GM23338 (cell line): ENCODE results near the gene KBTBD12. TPM values are rescaled to one million over a fixed set of nuclear protein-coding genes. Genes with fewer than 3 reads are reported as not detected.

Source experiments
- ATAC-seq: fragments of 200-7000 bp; cut with Tn5 transposase; 3 replicates; pipeline ENCODE4 v1.9.1; 2020
- DNase-seq: peaks from one replicate; pipeline ENCODE4 v3.0.0-alpha.2; 2015; ENCODE audit warnings: low spot score
- H2AFZ ChIP-seq: fragments of 200-600 bp; sonication (generic); 2 replicates; pipeline ENCODE4 v1.8.0; 2016; ENCODE audit warnings: antibody characterized with exemption, mild to moderate bottlenecking, moderate library complexity
- H3F3A ChIP-seq: fragments of 200-600 bp; sonication (generic); replicated peaks from 2 replicates; pipeline ENCODE4 v1.8.0; 2017; ENCODE audit warnings: antibody characterized with exemption, mixed run types, low read depth
- H3K27ac ChIP-seq: fragments of 200-600 bp; sonication (generic); 2 replicates; pipeline ENCODE4 v1.6.1; 2016; ENCODE audit warnings: low read depth
- H3K27me3 ChIP-seq: fragments of 200-600 bp; sonication (generic); 2 replicates; pipeline ENCODE4 v1.8.0; 2016; ENCODE audit warnings: mild to moderate bottlenecking, mixed run types, moderate library complexity; ENCODE audit not compliant: insufficient read depth
- H3K36me3 ChIP-seq: fragments of 200-600 bp; sonication (generic); 2 replicates; pipeline ENCODE4 v1.8.0; 2016; ENCODE audit warnings: mild to moderate bottlenecking; ENCODE audit not compliant: insufficient read depth
- H3K4me1 ChIP-seq: fragments of 200-600 bp; sonication (generic); 2 replicates; pipeline ENCODE4 v1.8.0; 2016; ENCODE audit warnings: mild to moderate bottlenecking, moderate library complexity; ENCODE audit not compliant: insufficient read depth
- H3K4me2 ChIP-seq: fragments of 200-600 bp; sonication (generic); 2 replicates; pipeline ENCODE4 v1.7.1; 2017; ENCODE audit warnings: mixed run types
- H3K4me3 ChIP-seq: fragments of 200-600 bp; sonication (generic); 2 replicates; pipeline ENCODE4 v1.6.1; 2016; ENCODE audit warnings: mixed run types
- H3K79me2 ChIP-seq: fragments of 200-600 bp; sonication (generic); replicated peaks from 2 replicates; pipeline ENCODE4 v1.8.0; 2017; ENCODE audit warnings: mild to moderate bottlenecking; ENCODE audit not compliant: insufficient read depth
- H3K9me2 ChIP-seq: fragments of 200-600 bp; sonication (generic); 2 replicates; pipeline ENCODE4 v1.8.0; 2017; ENCODE audit not compliant: insufficient read depth
- H4K20me1 ChIP-seq: fragments of 200-600 bp; sonication (generic); replicated peaks from 2 replicates; pipeline ENCODE4 v1.8.0; 2017; ENCODE audit warnings: mild to moderate bottlenecking; ENCODE audit not compliant: insufficient read depth
- H3K27ac Mint-ChIP-seq: 2 replicates; pipeline ENCODE4 v1.8.0; 2020; ENCODE audit warnings: inconsistent platforms, mild to moderate bottlenecking, moderate library complexity, mixed read lengths
- H3K27me3 Mint-ChIP-seq: 3 replicates; pipeline ENCODE4 v1.8.0; 2022; ENCODE audit warnings: low read depth, mild to moderate bottlenecking, moderate library complexity, mixed read lengths, inconsistent platforms; ENCODE audit not compliant: insufficient read depth, poor library complexity
- H3K36me3 Mint-ChIP-seq: 3 replicates; pipeline ENCODE4 v1.8.0; 2021; ENCODE audit warnings: low read depth, mild to moderate bottlenecking, inconsistent platforms, moderate library complexity, mixed read lengths
- H3K4me1 Mint-ChIP-seq: 3 replicates; pipeline ENCODE4 v1.8.0; 2020; ENCODE audit warnings: mild to moderate bottlenecking, inconsistent platforms, mixed read lengths
- H3K4me3 Mint-ChIP-seq: 3 replicates; pipeline ENCODE4 v1.8.0; 2021; ENCODE audit warnings: moderate library complexity, mild to moderate bottlenecking, inconsistent platforms, mixed read lengths
- H3K9me3 Mint-ChIP-seq: 3 replicates; pipeline ENCODE4 v1.8.0; 2020; ENCODE audit warnings: moderate library complexity, mild to moderate bottlenecking, inconsistent platforms, mixed read lengths
- CREB1 ChIP-seq: fragments of 250-450 bp; sonication (Bioruptor Pico); IDR thresholded peaks from 2 replicates; pipeline ENCODE4 v1.5.0; 2020; ENCODE audit warnings: low read depth, mild to moderate bottlenecking, moderate library complexity
- ETS1 ChIP-seq: IDR thresholded peaks from 2 replicates; pipeline ENCODE4 v1.6.1; 2016; ENCODE audit warnings: antibody characterized with exemption
- EZH2 ChIP-seq: fragments of 200-600 bp; sonication (generic); IDR thresholded peaks from one replicate; pipeline ENCODE4 v1.8.0; 2017; ENCODE audit warnings: antibody characterized with exemption, mild to moderate bottlenecking, low read depth; ENCODE audit not compliant: unreplicated experiment
- EZH2phosphoT487 ChIP-seq: fragments of 200-600 bp; sonication (generic); IDR thresholded peaks from one replicate; pipeline ENCODE4 v1.8.1; 2018; ENCODE audit warnings: antibody characterized with exemption; ENCODE audit not compliant: unreplicated experiment
- POLR2AphosphoS5 ChIP-seq: IDR thresholded peaks from 2 replicates; pipeline ENCODE4 v1.6.1; 2016; ENCODE audit warnings: antibody characterized with exemption, low read depth
- ZNF114 ChIP-seq: fragments of 250-450 bp; sonication (Bioruptor Pico); IDR thresholded peaks from 2 replicates; pipeline ENCODE4 v1.5.0; 2020; ENCODE audit warnings: mild to moderate bottlenecking, moderate library complexity
- ZNF331 ChIP-seq: fragments of 250-450 bp; sonication (Bioruptor Pico); IDR thresholded peaks from 2 replicates; pipeline ENCODE4 v1.5.0; 2020; ENCODE audit warnings: low read depth, mild to moderate bottlenecking, moderate library complexity
- ZNF462 ChIP-seq: fragments of 250-450 bp; sonication (Bioruptor Pico); IDR thresholded peaks from 2 replicates; pipeline ENCODE4 v1.5.0; 2020; ENCODE audit warnings: mild to moderate bottlenecking, moderate library complexity
- polyA plus RNA-seq: library from polyadenylated mRNA; unstranded; fragments of >200 nt; fragmentation: Nextera tagmentation; extraction: Ambion mirVana; gene quantifications from 2 replicates; pipeline ENCODE4 v1.2.1, GENCODE V29; 2016
- total RNA-seq: library from RNA; depleted of rRNA; stranded (reverse); fragments of >200 nt; shearing (Covaris generic); gene quantifications from 2 replicates; pipeline ENCODE4 v1.2.3, GENCODE V29; 2014

Gene KBTBD12
- total and polyA plus RNA-seq, 2 experiments from 2014 or later: 0.53 to 0.69 TPM

GRCh38 chr3:127900536-127900935 is 14.5 kb upstream of the KBTBD12 start (continued):
- TF ChIP-seq EZH2: no peak

GRCh38 chr3:127902486-127902885 is 12.5 kb upstream of the KBTBD12 start:
- Histone ChIP-seq H3K9me2 (no peaks in the 10 kb centered on the region), H3K79me2 (no peaks in the 10 kb centered on the region), H3K4me1 (no peaks in the 10 kb centered on the region), H3F3A (no peaks in the 10 kb centered on the region), H3K27ac (no peak overlapping the region), H3K27me3 (no peaks in the 10 kb centered on the region), H2AFZ (no peak overlapping the region), H3K36me3 (no peaks in the 10 kb centered on the region), H3K4me3 (no peak overlapping the region), H3K4me2 (no peak overlapping the region), H4K20me1 (no peaks in the 10 kb centered on the region)
- H3K36me3 Mint-ChIP-seq: no peaks in the 10 kb centered on the region
- H3K27me3 Mint-ChIP-seq: peaks cover 3% of the 10 kb centered on the region
- H3K4me1 Mint-ChIP-seq: no peaks in the 10 kb centered on the region
- no peak overlapping the region for H3K4me3 Mint-ChIP-seq
- TF ChIP-seq ZNF114 (CRISPR knock-in tag): no peak
- ATAC-seq: no peak
- no peak for DNase-seq
- H3K9me3 Mint-ChIP-seq: no peaks in the 10 kb centered on the region
- H3K27ac Mint-ChIP-seq: no peak overlapping the region

- no peaks in the 10 kb centered on the region for H4K20me1 ChIP-seq
- no peak for TF ChIP-seq CREB1 (CRISPR knock-in tag)
- TF ChIP-seq ETS1: no peak
- no peak for TF ChIP-seq ZNF331 (CRISPR knock-in tag)
- TF ChIP-seq ZNF114 (CRISPR knock-in tag): no peak
- TF ChIP-seq POLR2AphosphoS5: no peak
- no peak overlapping the region for H3K27ac Mint-ChIP-seq
- H3K36me3 ChIP-seq: no peaks in the 10 kb centered on the region
- DNase-seq (no peak), ATAC-seq (no peak)
- H3K4me3 ChIP-seq: no peak overlapping the region
- H2AFZ ChIP-seq: no peak overlapping the region
- no peak overlapping the region for H3K4me2 ChIP-seq
- H3F3A ChIP-seq: no peaks in the 10 kb centered on the region
- no peak overlapping the region for H3K27ac ChIP-seq
- no peaks in the 10 kb centered on the region for H3K4me1 Mint-ChIP-seq
- no peak overlapping the region for H3K4me3 Mint-ChIP-seq
- H3K4me1 ChIP-seq: no peaks in the 10 kb centered on the region
- no peaks in the 10 kb centered on the region for H3K9me3 Mint-ChIP-seq
- no peaks in the 10 kb centered on the region for H3K79me2 ChIP-seq
- H3K27me3 ChIP-seq: no peaks in the 10 kb centered on the region
- no peaks in the 10 kb centered on the region for H3K36me3 Mint-ChIP-seq
- H3K9me2 ChIP-seq: no peaks in the 10 kb centered on the region
- peaks cover 3% of the 10 kb centered on the region for H3K27me3 Mint-ChIP-seq
Measured at GRCh38 chr3:127903611-127904375, 11.2 kb upstream of the KBTBD12 start.

- Histone ChIP-seq H4K20me1 (no peaks in the 10 kb centered on the region), H3K27me3 (no peaks in the 10 kb centered on the region), H2AFZ (no peak overlapping the region), H3K36me3 (no peaks in the 10 kb centered on the region), H3K4me1 (no peaks in the 10 kb centered on the region), H3K4me3 (no peak overlapping the region), H3F3A (no peaks in the 10 kb centered on the region), H3K79me2 (no peaks in the 10 kb centered on the region), H3K9me2 (no peaks in the 10 kb centered on the region), H3K4me2 (no peak overlapping the region), H3K27ac (no peak overlapping the region)
- Mint-ChIP-seq H3K9me3 (no peaks in the 10 kb centered on the region), H3K36me3 (no peaks in the 10 kb centered on the region), H3K4me3 (no peak overlapping the region), H3K27ac (no peak overlapping the region), H3K27me3 (peaks cover 7% of the 10 kb centered on the region), H3K4me1 (no peaks in the 10 kb centered on the region)
- ATAC-seq (no peak), DNase-seq (no peak)
- TF ChIP-seq EZH2phosphoT487 (no peak), ZNF462 (CRISPR knock-in tag) (no peak)
Measured at GRCh38 chr3:127905556-127905955, 9.5 kb upstream of the KBTBD12 start.
